NK-92 (cell line): Measurements from ENCODE around the gene TCF3.

Source experiments
- DNase-seq: peaks from one replicate; lab custom pipeline; 2025; ENCODE audit not compliant: unreplicated experiment; lab: John Stamatoyannopoulos, UW

Gene TCF3

GRCh38 chr19:1631557-1632100, 20.8 kb downstream of the TCF3 start:
- no peak for DNase-seq

GRCh38 chr19:1630811-1631210, 21.6 kb downstream of the TCF3 start:
- no peak for DNase-seq

- no peak for DNase-seq
Observed at GRCh38 chr19:1630012-1630411, 22.4 kb downstream of the TCF3 start.

GRCh38 chr19:1629256-1629808, 23.1 kb downstream of the TCF3 start:
- DNase-seq = no peak

- DNase-seq = no peak
Observed at GRCh38 chr19:1627194-1627593, 25.2 kb downstream of the TCF3 start.

DNA sequence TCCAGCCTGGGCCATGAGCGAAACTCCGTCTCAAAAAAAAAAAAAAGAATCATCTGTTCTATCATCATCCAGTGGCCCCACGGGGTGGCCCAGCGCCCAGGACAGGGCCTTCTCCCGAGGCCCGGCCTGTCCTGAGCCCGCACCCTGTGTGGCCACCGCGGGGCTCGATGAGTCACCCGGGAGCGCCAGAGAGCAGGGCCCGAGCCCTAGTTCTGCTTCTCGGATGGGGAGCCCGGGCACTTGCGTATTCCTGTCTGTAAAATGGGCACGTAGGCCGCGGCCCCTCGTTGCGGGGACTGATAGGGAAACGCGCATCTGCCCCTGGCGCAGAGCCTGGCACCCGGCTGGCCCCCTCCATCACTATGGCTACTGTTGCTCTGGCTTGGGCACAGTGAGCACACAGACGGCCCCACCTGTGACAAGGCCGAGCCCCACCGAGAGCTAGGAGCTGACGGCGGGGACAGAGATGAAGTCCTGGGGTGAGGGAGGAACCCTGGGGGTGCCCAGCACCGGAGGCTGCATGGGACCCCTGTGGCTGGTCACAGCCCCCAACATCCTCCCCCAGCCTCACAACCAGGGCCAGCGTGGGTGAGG, 25.9 kb downstream of the TCF3 start:
- no peak for DNase-seq

DNA sequence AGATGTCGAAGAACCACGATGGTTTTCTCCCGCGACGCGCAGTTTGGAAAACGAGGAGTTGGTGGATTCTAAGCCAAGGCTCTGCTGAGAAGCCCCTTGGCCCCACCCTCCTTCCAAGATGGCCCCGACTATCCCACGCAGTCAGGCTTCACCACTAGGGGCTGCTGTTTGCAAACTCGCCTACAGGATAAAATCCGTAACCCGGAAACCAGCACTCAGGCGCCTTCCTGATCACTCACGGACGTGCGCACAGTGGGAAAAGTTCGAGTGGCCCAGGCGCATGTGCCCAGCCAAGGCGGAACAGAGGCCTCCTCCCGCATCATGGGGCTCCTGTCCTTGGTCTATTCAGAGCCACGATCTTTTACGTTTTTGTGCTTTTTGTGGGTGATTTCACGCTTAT, 28.0 kb downstream of the TCF3 start:
- DNase-seq = no peak

GRCh38 chr19:1622541-1622940, 29.9 kb downstream of the TCF3 start:
- DNase-seq = no peak

- DNase-seq = no peak
Observed at GRCh38 chr19:1622007-1622406, 30.4 kb downstream of the TCF3 start.

GRCh38 chr19:1621574-1621973, 30.8 kb downstream of the TCF3 start:
- DNase-seq = no peak

DNA sequence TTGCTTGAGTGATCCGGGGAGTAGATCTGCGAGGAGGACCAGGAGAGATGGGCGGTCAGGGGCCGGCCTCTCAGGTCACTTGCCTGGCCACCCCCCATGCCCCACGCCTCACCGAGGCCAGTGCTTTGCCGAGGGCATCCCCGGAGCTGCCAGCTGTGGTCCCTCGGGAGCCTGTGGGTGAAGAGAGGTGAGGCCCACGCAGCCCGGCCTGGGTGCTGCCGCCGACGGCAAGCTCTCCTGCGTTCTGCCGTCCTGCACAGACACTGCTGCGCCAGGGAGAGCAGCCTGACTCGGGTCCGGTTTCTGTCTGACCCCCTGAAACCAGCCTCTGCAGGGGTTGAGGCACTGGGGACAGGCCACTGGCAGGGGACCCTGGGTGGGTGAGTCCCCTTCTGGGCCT, 31.4 kb downstream of the TCF3 start:
- no peak for DNase-seq

- no peak for DNase-seq
Observed at GRCh38 chr19:1620502-1620901, 31.9 kb downstream of the TCF3 start.

GRCh38 chr19:1619703-1620102, 32.7 kb downstream of the TCF3 start:
- no peak for DNase-seq

DNA sequence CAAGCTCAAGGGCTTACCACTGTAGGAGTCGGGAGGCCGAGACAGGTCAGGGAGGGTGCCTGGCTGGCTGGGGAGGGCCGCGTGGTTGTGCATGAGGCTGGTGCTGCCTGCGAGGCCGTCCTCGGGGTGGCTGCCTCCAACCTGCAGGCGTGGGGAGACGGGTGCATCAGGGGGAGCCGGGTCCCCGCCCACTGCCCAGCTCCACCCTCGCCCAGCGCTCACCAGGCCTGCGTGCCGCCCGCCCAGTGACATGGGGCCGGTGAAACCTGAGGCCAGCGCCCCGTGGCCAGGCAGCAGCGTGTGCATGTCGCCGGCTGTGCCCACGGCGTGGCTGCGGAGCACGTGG, 33.3 kb downstream of the TCF3 start:
- no peak for DNase-seq

DNA sequence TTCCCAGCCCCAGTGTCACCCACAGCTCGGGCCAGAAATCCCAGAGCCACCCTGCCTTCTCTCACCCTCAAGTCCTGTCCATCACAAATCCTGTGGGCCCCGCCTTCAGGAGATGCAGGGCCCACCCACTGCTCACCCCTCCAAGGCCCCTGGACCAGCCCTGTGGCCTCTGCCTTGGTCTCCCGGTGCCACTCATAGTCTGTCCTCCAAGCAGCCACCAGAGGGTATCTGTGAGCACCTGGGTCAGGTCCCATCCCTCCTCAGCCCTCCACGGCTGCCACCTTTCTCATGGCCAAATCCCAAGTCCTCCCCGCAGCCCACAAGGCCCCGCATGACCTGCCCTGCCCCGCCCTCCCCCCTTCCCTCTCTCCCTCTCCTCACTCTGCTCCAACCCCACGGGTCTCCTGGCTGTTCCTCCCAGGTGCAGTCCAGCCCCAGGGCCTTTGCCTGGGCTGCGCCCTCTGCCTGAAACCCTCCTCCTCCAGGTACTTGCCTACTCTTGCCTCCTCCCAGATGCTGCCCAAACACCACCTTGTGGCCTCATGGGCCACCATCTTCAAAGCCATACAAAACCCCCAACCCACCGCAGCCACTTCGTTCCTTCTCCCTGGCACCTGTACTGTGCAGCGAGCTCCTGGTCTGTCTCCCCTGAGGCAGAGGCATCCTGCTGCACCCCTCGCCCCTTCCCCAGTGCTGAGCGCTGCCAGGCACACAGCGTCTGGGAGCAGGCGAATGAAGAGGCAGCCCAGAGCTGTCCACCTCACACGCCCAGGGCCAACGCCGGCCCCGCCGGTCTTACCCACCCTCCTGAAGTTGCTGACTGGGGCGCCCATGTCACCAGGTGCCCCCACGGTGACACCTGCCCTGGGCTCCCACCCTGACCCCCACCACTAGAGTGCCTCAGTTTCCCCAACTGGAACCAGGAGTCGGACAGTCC, 34.0 kb downstream of the TCF3 start:
- no peak for DNase-seq

DNA sequence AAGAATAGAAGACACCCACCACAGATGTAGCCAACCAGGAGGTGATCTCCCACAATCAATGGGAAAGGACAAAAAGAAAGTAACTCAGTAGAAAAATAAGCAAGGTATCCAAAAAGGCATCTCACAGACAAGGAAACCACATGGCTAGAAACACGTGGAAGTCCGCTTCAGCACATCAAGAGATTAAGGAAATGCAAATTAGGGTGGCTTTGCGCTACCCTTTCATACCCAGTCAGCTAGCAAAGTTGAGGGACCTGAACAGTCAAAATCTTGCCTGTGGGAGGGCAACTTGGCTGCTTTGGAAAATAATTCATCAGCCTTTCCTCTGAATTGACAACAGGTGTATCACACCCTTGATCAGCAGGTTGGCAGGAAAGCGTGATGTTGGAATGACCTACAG, 35.5 kb downstream of the TCF3 start:
- DNase-seq = no peak

- DNase-seq = no peak
Observed at GRCh38 chr19:1616396-1616795, 36.0 kb downstream of the TCF3 start.

DNA sequence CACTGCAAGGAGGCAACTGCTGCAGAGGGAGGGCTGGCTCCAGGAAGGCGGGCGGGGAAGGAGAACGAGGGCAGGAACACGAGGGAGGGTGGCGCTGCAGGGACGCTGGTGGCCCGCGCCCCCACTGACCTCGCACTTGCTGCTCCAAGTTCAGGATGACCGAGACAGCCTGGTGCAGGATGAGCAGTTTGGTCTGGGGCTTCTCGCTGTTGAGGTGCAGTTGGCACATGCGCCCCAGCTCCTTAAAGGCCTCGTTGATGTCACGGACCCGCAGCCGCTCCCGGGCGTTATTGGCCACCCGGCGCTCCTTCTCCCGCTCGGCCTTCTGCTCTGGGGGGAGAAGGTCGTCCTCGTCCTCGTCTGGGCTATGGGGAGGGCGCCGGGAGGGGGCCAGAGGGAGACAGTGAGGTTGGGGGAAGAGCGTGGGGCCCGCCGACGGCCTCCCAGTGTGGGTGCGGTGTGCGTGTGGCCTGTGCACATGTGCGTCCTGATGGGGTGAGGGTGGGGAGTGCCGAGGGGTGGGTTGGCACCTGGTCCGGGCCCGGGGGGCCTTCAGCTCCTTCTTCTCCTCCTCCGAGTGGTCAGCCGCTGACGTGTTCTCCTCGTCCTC, 37.2 kb downstream of the TCF3 start:
- no peak for DNase-seq

GRCh38 chr19:1613808-1614570, 38.4 kb downstream of the TCF3 start:
- DNase-seq = no peak

DNA sequence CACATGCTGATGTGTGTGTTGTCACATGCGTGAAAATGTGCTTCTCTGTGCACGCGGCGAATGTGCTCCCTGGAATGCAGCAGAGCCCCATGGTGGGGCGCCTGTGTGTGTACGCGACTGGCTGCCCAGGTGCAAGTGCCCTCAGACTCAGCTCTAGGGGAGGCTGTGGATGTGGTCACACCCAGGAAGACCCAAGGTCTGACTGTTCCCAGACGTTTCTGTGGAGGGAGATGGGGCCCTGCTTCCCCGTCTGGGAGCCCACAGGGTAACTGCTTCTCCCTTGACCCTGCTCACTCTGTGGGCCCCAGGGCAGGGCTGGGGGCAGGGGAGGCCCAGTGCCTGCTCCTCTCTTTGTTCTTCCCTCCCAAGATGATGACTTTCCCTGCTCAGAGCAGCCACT, 39.3 kb downstream of the TCF3 start:
- DNase-seq = no peak
